ENCODE data around the gene IQCM. TPM values are rescaled to one million over a fixed set of nuclear protein-coding genes. Genes with fewer than 3 reads are reported as not detected.

Gene IQCM
- total and polyA plus RNA-seq, 2 donors (not counting 3 experiments of a cell fraction or from before 2014, with no cell fraction given): not detected

- Histone ChIP-seq H3K4me1 (ENCODE audit: control insufficient read depth, extremely low read depth, insufficient read depth, low read length) (no peaks in the 10 kb centered on the region), H3K36me3 (ENCODE audit: control insufficient read depth in 2 of 2, extremely low read depth in 1 of 2, insufficient read depth in 2 of 2, low read length in 2 of 2) (no peaks in the 10 kb centered on the region), H3K79me2 (ENCODE audit: control insufficient read depth, insufficient read depth, low read length) (no peaks in the 10 kb centered on the region), H3K4me3 (replicated peaks in 1 of 3; ENCODE audit: insufficient read depth in 1 of 3, low read depth in 1 of 3, low read length in 3 of 3) (no peak overlapping the region), H3K9ac (replicated peaks; ENCODE audit: extremely low read depth, insufficient read depth, low read length) (no peak overlapping the region), H3K27ac (ENCODE audit: insufficient read depth, low read depth, low read length) (no peak overlapping the region), H3K9me3 (replicated peaks; ENCODE audit: control insufficient read depth, insufficient read depth, low read length) (no peaks in the 10 kb centered on the region), H3K4me2 (ENCODE audit: insufficient read depth, low read length) (no peak overlapping the region), H3K27me3 (ENCODE audit: control insufficient read depth in 2 of 2, insufficient read depth in 2 of 2, low read length in 2 of 2) (no peaks in the 10 kb centered on the region), H3K9me1 (replicated peaks; ENCODE audit: control insufficient read depth, extremely low read depth, insufficient read depth, low read length) (no peaks in the 10 kb centered on the region), H2AFZ (ENCODE audit: low read depth, low read length) (no peak overlapping the region), H4K20me1 (replicated peaks; ENCODE audit: control insufficient read depth, extremely low read depth, insufficient read depth, low read length) (no peaks in the 10 kb centered on the region)
- ChIA-PET CTCF (no interaction called here), POLR2A (no interaction called here)
- DNase-seq (ENCODE audit: low read depth, low spot score): no peak
- dilution Hi-C loops (cut with MboI; ENCODE audit: extremely low pct_ligation_motif_present, low sequenced_read_pairs): no loop called here
- TF ChIP-seq JUN (IDR thresholded peaks at IDR 0.05; ENCODE audit: borderline replicate concordance, insufficient read depth, insufficient read length, low read depth): no peak
- TF ChIP-seq EZH2 (IDR thresholded peaks at IDR 0.05; ENCODE audit: borderline replicate concordance, low read depth, low read length, severe bottlenecking): no peak
- no peak for TF ChIP-seq GATA2 (IDR thresholded peaks at IDR 0.05; ENCODE audit: insufficient read depth, insufficient read length, low read depth, low read length)
- TF ChIP-seq POLR2A (IDR thresholded peaks at IDR 0.05; ENCODE audit: low read depth, low read length): no peak
- no peak for TF ChIP-seq POLR2AphosphoS5 (IDR thresholded peaks at IDR 0.05; ENCODE audit: insufficient read depth, low read depth, low read length)
- no peak for TF ChIP-seq MAX (IDR thresholded peaks at IDR 0.05; ENCODE audit: insufficient read depth, insufficient read length)
- no peak for TF ChIP-seq FOS (IDR thresholded peaks at IDR 0.05; ENCODE audit: borderline replicate concordance, insufficient read depth, low read length)
- no peak for TF ChIP-seq MYC (IDR thresholded peaks at IDR 0.05; ENCODE audit: low read depth, low read length)
- no peak for TF ChIP-seq CTCF (IDR thresholded peaks at IDR 0.05; ENCODE audit: extremely low read depth in 1 of 2, insufficient read depth in 1 of 2, low read depth in 1 of 2, low read length in 2 of 2)
- BruUV-seq (replicated peaks): no TSS peak
- intact Hi-C loops (cut with micrococcal nuclease): no loop called here
- FAIRE-seq: no peak
Observed at GRCh38 chr4:149630064-149630463, 185.6 kb downstream of the IQCM start.
